ENCODE data around the gene PDGFC. TPM values are rescaled to one million over a fixed set of nuclear protein-coding genes. Genes with fewer than 3 reads are reported as not detected.

PDGFC gene
- total and polyA plus RNA-seq, 7 donors, result 3.0 to 44.4 (median 21.9) TPM

DNA sequence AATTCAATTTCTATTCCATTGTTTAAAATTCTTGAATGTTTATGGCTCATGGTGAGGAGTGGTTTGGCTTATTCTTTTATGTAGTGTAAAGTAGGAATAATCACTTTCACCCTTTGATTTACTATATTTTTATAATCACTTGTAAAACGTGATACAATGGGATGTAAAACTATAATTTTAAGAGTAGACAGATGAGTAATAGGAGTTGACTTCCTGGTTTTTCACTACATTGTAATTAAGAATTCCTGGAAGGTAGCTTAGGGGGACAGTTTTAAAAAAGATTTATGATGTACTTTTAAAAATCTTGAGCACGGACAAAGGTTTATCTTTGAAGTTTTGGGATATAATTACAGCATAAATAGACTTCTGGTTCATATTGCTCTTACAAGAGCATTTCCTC is 65.3 kb downstream of the PDGFC start:
- no peak overlapping the region for H3K27ac ChIP-seq

GRCh38 chr4:156901871-156902270 is 69.7 kb downstream of the PDGFC start:
- H3K36me3 ChIP-seq, result no peaks in the 10 kb centered on the region
- DNase-seq, result no peak
- H3K9me3 ChIP-seq, result no peaks in the 10 kb centered on the region
- peaks cover 0 to 32% (median 14%) of the 10 kb centered on the region in 4 donors for H3K4me1 ChIP-seq
- WGBS, 2 donors, result 78 to 91% methylated on average over 3 of the region's 3 CpGs
- no peak for TF ChIP-seq POLR2AphosphoS5 (IDR thresholded peaks at IDR 0.05)
- TF ChIP-seq EP300 (IDR thresholded peaks at IDR 0.05), result no peak
- no peak for TF ChIP-seq POLR2A (IDR thresholded peaks at IDR 0.05)
- TF ChIP-seq, protein P1, sequence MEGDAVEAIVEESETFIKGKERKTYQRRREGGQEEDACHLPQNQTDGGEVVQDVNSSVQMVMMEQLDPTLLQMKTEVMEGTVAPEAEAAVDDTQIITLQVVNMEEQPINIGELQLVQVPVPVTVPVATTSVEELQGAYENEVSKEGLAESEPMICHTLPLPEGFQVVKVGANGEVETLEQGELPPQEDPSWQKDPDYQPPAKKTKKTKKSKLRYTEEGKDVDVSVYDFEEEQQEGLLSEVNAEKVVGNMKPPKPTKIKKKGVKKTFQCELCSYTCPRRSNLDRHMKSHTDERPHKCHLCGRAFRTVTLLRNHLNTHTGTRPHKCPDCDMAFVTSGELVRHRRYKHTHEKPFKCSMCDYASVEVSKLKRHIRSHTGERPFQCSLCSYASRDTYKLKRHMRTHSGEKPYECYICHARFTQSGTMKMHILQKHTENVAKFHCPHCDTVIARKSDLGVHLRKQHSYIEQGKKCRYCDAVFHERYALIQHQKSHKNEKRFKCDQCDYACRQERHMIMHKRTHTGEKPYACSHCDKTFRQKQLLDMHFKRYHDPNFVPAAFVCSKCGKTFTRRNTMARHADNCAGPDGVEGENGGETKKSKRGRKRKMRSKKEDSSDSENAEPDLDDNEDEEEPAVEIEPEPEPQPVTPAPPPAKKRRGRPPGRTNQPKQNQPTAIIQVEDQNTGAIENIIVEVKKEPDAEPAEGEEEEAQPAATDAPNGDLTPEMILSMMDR (IDR thresholded peaks at IDR 0.05), result no peak
- no peak overlapping the region for H3K4me3 ChIP-seq
- no peak overlapping the region for H3K27ac ChIP-seq
- H3K27me3 ChIP-seq, result no peaks in the 10 kb centered on the region
- intact Hi-C loops (cut with DNase I), result no loop called here

More for the DNA sequence above, 65.3 kb downstream of the PDGFC start:
- peaks cover 0 to 36% (median 21%) of the 10 kb centered on the region in 4 donors for H3K4me1 ChIP-seq
- H3K9me3 ChIP-seq, result no peaks in the 10 kb centered on the region
- H3K27me3 ChIP-seq, result no peaks in the 10 kb centered on the region
- intact Hi-C loops (cut with DNase I), result no loop called here
- TF ChIP-seq, protein P1 (IDR thresholded peaks at IDR 0.05), result no peak
- TF ChIP-seq POLR2AphosphoS5 (IDR thresholded peaks at IDR 0.05) (no peak), EP300 (IDR thresholded peaks at IDR 0.05) (no peak), POLR2A (IDR thresholded peaks at IDR 0.05) (no peak)
- no peak overlapping the region for H3K4me3 ChIP-seq
- H3K36me3 ChIP-seq, result no peaks in the 10 kb centered on the region
- no peak for DNase-seq
- WGBS, 2 donors, result 2 to 25% methylated on average over 2 of the region's 2 CpGs

DNA sequence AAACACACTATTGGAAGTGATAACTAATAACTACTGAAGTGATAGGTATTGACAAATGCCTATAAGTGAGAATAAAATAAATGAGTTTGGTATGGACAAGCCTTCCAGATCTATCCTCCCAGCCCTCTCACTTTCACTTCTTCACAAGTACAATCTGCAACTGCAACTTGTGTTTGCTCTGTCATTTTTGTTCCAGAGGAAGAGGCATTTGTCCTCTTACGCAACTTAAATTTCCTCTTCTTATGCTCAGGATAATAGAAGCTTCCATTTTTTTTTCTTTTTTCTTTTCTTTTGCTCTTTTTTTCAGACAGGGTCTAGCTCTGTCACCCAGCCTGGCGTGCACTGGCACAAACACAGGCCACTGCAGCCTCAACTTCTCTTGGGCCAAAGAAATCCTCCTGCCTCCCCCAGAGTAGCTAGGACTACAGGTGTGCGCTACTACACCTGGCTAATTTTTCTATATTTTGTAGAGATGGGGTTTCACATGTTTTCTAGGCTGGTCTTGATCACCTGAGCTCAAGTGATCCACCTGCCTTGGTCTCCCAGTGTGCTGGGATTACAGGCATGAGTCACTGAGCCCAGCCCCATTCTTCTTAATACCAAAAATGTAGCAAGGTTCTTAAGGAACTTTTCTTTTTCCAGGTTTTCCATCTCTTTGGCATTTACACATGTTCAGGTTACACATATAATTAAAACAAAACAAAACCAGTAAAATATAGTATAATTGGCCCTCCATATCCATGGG is 73.1 kb downstream of the PDGFC start:
- TF ChIP-seq, protein P1 (IDR thresholded peaks at IDR 0.05), result no peak
- TF ChIP-seq POLR2A (IDR thresholded peaks at IDR 0.05) (no peak), EP300 (IDR thresholded peaks at IDR 0.05) (no peak), POLR2AphosphoS5 (IDR thresholded peaks at IDR 0.05) (no peak)
- no peak overlapping the region for H3K27ac ChIP-seq
- H3K4me3 ChIP-seq, result no peak overlapping the region
- DNase-seq, result no peak
- H3K27me3 ChIP-seq, result no peaks in the 10 kb centered on the region
- no peaks in the 10 kb centered on the region for H3K9me3 ChIP-seq
- no peaks in the 10 kb centered on the region for H3K36me3 ChIP-seq
- WGBS, 2 donors, result 58 to 62% methylated on average over 3 of the region's 3 CpGs
- peaks cover 0 to 10% (median 0%) of the 10 kb centered on the region in 4 donors for H3K4me1 ChIP-seq
- intact Hi-C loops (cut with DNase I), result no loop called here

- WGBS, 2 donors, result 45 to 85% methylated on average over 1 of the region's 1 CpG
- Histone ChIP-seq H3K9me3 (no peaks in the 10 kb centered on the region), H3K4me3 (no peak overlapping the region), H3K27me3 (no peaks in the 10 kb centered on the region), H3K36me3 (no peaks in the 10 kb centered on the region), H3K27ac (no peak overlapping the region), H3K4me1 (peaks cover 0 to 10% (median 0%) of the 10 kb centered on the region in 4 donors)
- DNase-seq, result no peak
- TF ChIP-seq EP300 (IDR thresholded peaks at IDR 0.05) (no peak), POLR2A (IDR thresholded peaks at IDR 0.05) (no peak), POLR2AphosphoS5 (IDR thresholded peaks at IDR 0.05) (no peak)
- TF ChIP-seq, protein P1 (IDR thresholded peaks at IDR 0.05), result no peak
- intact Hi-C loops (cut with DNase I), result no loop called here
These were observed 75.1 kb downstream of the PDGFC start for GRCh38 chr4:156896527-156896926.
